Suprapubic skin (tissue), 4 donors: ENCODE measurements around the gene ITIH4. TPM values are rescaled to one million over a fixed set of nuclear protein-coding genes. Genes with fewer than 3 reads are reported as not detected.
A peak's percentile ranks its signal among the peaks of the same experiment; 100 is the strongest.

Source experiments
- DNase-seq, 2 donors: peaks; one replicate each; pipeline ENCODE4 v3.0.0-alpha.2; 2019; ENCODE audit warnings: low spot score in 2 of 2
- H3K27ac ChIP-seq: fragments of 200-600 bp; sonication (generic); one replicate; pipeline ENCODE4 v1.5.1; 2019
- H3K27me3 ChIP-seq: fragments of 200-600 bp; sonication (generic); one replicate; pipeline ENCODE4 v1.5.1; 2019
- H3K36me3 ChIP-seq: fragments of 200-600 bp; sonication (generic); one replicate; pipeline ENCODE4 v1.5.1; 2019
- H3K4me1 ChIP-seq: fragments of 200-600 bp; sonication (generic); one replicate; pipeline ENCODE4 v1.5.1; 2019
- H3K4me3 ChIP-seq: fragments of 200-600 bp; sonication (generic); one replicate; pipeline ENCODE4 v1.5.1; 2019; ENCODE audit warnings: mild to moderate bottlenecking
- H3K9me3 ChIP-seq: fragments of 200-600 bp; sonication (generic); one replicate; pipeline ENCODE4 v1.5.1; 2019
- EP300 ChIP-seq: sonication (generic); formaldehyde crosslinking; IDR thresholded peaks from one replicate; pipeline ENCODE4 v1.6.1; 2017; ENCODE audit warnings: antibody characterized with exemption
- POLR2A ChIP-seq, 2 donors: fragments of 450-650 bp; IDR thresholded peaks; one replicate each; pipeline ENCODE4 v1.6.1; 2017; ENCODE audit warnings: antibody characterized with exemption in 2 of 2, mild to moderate bottlenecking in 2 of 2, moderate library complexity in 2 of 2
- POLR2AphosphoS5 ChIP-seq, 3 donors: sonication (generic); formaldehyde crosslinking; IDR thresholded peaks; one replicate each; pipeline ENCODE4 v1.6.1; 2017; ENCODE audit warnings: antibody characterized with exemption in 3 of 3
- WGBS: methylation state at CpG from one replicate; pipeline ENCODE4 v1.1.5; 2018; 5-methylcytosine and 5-hydroxymethylcytosine counted together
- total RNA-seq, 4 donors: library from RNA; depleted of rRNA; stranded (reverse); fragments of >200 nt; gene quantifications; one replicate each; pipeline ENCODE4 v1.1.0, GENCODE V29; 2016
- TF ChIP-seq, protein P1 (sequence below), 2 donors: fragments of 200-600 bp in 1 of 2; fragments of 450-650 bp in 1 of 2; sonication (generic) in 1 of 2; IDR thresholded peaks; one replicate each; pipeline ENCODE4 v1.5.1; 2016 to 2019; ENCODE audit warnings: antibody characterized with exemption in 2 of 2, mild to moderate bottlenecking in 1 of 2, moderate library complexity in 1 of 2

ITIH4 gene
- total RNA-seq, 4 donors from 2014 or later, result 2.1 to 12.2 (median 4.6) TPM

DNA sequence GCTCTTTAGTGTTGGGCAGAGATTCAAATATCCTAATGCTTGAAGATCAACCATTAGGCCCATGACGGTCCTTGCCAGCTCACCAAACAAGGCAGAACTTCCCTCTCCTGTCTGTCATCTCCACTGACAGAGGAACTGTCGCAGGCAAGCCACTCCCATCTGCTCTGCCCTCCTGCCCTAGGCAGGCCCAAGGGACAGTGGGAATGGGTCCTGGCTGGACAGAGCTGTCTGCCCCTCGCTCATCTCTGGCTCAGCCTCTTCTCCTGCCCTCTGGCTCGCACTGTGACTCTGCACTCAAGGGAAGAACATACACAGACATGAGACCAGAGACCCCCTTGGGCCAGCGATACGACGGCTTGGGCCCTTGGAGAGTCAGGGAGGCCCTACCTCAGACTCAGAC, 12.0 kb upstream of the ITIH4 start:
- Histone ChIP-seq H3K9me3 (no peaks in the 10 kb centered on the region), H3K36me3 (peaks cover 43% of the 10 kb centered on the region), H3K27me3 (no peaks in the 10 kb centered on the region), H3K4me3 (no peak overlapping the region), H3K4me1 (peaks cover 31% of the 10 kb centered on the region), H3K27ac (peak overlapping the region; percentile 48)
- TF ChIP-seq POLR2AphosphoS5 (IDR thresholded peaks at IDR 0.05) (no peak), EP300 (no peak), POLR2A (IDR thresholded peaks at IDR 0.05) (no peak)
- TF ChIP-seq, protein P1, sequence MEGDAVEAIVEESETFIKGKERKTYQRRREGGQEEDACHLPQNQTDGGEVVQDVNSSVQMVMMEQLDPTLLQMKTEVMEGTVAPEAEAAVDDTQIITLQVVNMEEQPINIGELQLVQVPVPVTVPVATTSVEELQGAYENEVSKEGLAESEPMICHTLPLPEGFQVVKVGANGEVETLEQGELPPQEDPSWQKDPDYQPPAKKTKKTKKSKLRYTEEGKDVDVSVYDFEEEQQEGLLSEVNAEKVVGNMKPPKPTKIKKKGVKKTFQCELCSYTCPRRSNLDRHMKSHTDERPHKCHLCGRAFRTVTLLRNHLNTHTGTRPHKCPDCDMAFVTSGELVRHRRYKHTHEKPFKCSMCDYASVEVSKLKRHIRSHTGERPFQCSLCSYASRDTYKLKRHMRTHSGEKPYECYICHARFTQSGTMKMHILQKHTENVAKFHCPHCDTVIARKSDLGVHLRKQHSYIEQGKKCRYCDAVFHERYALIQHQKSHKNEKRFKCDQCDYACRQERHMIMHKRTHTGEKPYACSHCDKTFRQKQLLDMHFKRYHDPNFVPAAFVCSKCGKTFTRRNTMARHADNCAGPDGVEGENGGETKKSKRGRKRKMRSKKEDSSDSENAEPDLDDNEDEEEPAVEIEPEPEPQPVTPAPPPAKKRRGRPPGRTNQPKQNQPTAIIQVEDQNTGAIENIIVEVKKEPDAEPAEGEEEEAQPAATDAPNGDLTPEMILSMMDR (IDR thresholded peaks at IDR 0.05), result no peak
- no peak for DNase-seq
- WGBS, result 74% methylated on average over 7 of the region's 7 CpGs

DNA sequence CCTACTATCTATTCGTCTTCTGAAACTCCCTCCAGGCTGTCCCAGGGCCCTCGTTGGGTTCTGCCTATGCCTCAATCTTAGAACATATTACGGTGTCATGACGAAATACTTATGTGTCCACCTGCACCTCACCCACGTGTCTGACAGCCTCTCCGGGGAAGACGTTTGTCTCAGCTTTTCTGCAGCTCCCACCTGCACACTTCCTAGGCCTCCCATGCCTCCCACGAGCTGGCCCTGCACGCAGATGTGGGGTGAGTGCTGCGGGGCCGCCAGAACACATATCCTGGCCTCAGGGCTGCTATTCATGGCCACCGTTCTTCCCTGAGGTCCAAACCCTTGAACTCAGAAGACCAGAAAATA, 11.5 kb upstream of the ITIH4 start:
- DNase-seq, result no peak
- peaks cover 41% of the 10 kb centered on the region for H3K36me3 ChIP-seq
- no peaks in the 10 kb centered on the region for H3K9me3 ChIP-seq
- no peaks in the 10 kb centered on the region for H3K27me3 ChIP-seq
- no peak for TF ChIP-seq POLR2AphosphoS5 (IDR thresholded peaks at IDR 0.05)
- TF ChIP-seq, protein P1 (IDR thresholded peaks at IDR 0.05), result no peak
- TF ChIP-seq POLR2A (IDR thresholded peaks at IDR 0.05), result no peak
- TF ChIP-seq EP300, result no peak
- H3K4me3 ChIP-seq, result no peak overlapping the region
- WGBS, result 80% methylated on average over 12 of the region's 12 CpGs
- no peak overlapping the region for H3K27ac ChIP-seq
- H3K4me1 ChIP-seq, result peaks cover 31% of the 10 kb centered on the region

DNA sequence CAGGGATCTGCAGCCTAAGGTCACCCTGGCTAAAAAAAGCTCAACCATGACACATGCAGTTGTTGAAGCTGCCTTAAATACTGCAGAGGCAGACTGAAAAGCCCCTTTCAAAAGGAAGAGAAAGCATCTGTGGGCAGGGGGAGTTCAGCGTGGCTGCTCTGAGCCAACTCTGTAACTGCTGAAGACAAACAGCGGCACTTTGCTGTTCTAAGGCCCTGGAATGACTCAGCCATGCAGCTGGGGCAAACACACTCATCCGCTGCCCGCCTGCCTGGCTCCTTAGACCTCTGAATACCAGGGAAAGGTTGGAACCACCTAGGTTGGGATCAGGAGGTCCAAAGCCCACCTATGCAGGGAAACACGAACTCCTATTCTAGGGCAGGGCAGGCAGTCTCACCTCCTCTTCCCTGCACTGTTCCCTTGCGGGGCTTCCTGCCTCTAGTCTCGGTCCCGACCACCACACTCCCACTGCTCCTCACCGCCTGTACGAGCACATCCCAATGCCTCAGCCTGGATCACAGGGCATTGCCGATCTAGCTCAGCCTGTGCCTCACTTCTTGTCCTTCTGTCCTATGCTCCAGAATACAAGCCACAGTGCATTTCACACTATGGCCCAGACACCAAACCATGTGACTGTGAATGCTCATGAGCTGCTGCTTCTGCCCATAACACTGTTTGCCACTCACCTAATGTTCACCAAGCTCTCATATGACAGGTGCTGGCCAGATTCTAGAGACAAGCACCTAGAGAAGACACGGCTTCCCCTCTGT, 10.9 kb upstream of the ITIH4 start:
- TF ChIP-seq EP300 (no peak), POLR2A (IDR thresholded peaks at IDR 0.05) (no peak), POLR2AphosphoS5 (IDR thresholded peaks at IDR 0.05) (no peak)
- TF ChIP-seq, protein P1 (IDR thresholded peaks at IDR 0.05), result no peak
- no peak overlapping the region for H3K27ac ChIP-seq
- H3K9me3 ChIP-seq, result no peaks in the 10 kb centered on the region
- no peaks in the 10 kb centered on the region for H3K27me3 ChIP-seq
- peaks cover 41% of the 10 kb centered on the region for H3K36me3 ChIP-seq
- no peak overlapping the region for H3K4me3 ChIP-seq
- DNase-seq, result no peak
- peaks cover 31% of the 10 kb centered on the region for H3K4me1 ChIP-seq
- 94% methylated on average over 11 of the region's 12 CpGs for WGBS

DNA sequence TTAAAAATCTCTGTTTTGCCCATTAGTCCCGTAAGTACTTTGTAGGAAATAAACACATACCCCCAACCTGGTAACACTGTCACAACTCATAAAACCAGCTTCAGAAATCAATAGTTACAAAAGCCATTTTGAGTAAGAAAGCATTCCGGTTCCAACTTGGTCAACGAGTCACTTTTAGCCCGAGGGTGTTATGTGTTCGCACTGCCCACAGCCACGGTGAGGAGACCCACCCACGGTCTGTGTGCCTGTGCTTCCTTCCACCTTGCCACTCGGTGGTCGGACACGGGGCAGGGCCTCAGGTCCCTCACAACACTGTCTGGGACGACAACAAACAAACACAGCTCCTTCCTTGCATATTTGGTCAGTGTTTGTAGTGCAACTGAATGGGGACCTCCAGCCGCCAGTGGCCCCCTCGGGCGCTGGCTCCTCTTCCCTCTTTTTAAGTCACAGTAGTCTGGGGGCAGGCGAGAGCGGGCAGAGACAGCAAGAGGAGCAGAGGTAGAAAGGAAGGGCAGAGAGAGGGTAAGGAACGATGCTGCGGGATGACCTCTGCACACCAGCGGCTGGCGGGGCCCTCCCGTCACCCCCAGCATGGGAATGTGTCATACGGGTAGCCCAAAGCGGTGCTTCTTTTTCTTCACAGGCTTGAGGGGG, 9.5 kb upstream of the ITIH4 start:
- TF ChIP-seq, protein P1 (IDR thresholded peaks at IDR 0.05), result no peak
- TF ChIP-seq EP300, result no peak
- TF ChIP-seq POLR2A (IDR thresholded peaks at IDR 0.05), result no peak
- no peak for TF ChIP-seq POLR2AphosphoS5 (IDR thresholded peaks at IDR 0.05)
- Histone ChIP-seq H3K27me3 (no peaks in the 10 kb centered on the region), H3K4me1 (peaks cover 31% of the 10 kb centered on the region), H3K9me3 (no peaks in the 10 kb centered on the region), H3K36me3 (peaks cover 45% of the 10 kb centered on the region), H3K4me3 (no peak overlapping the region), H3K27ac (no peak overlapping the region)
- DNase-seq, result no peak
- 86% methylated on average over 23 of the region's 23 CpGs for WGBS

DNA sequence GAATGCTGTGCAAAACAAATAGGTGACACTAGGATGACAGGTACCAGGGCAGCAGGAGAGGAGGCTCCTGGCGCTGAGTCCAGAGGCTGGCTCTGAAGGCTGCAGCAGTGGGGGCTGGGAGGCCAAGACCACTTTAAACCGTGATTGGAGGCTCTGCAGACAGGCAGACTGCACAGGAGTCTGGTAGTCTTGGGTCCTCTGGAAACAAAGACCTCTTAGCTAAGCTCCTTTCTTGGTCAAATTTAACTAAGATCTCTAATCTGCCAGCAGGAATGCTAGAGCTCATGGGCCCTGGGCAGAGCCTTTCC, 8.8 kb upstream of the ITIH4 start:
- Histone ChIP-seq H3K4me1 (peaks cover 26% of the 10 kb centered on the region), H3K9me3 (no peaks in the 10 kb centered on the region), H3K4me3 (no peak overlapping the region), H3K27ac (no peak overlapping the region), H3K27me3 (no peaks in the 10 kb centered on the region), H3K36me3 (peaks cover 48% of the 10 kb centered on the region)
- TF ChIP-seq POLR2A (IDR thresholded peaks at IDR 0.05) (no peak), POLR2AphosphoS5 (IDR thresholded peaks at IDR 0.05) (no peak), EP300 (no peak)
- TF ChIP-seq, protein P1 (IDR thresholded peaks at IDR 0.05), result no peak
- no peak for DNase-seq
- 59% methylated on average over 2 of the region's 2 CpGs for WGBS
